ENCODE measurements around the gene KNCN.

The KNCN gene

GRCh38 chr1:46497020-46497419 lies 54.4 kb downstream of the KNCN start:
- DNase-seq (ENCODE audit: low read depth): no peak

- DNase-seq (ENCODE audit: low read depth): no peak
Observed at GRCh38 chr1:46496505-46496904, 54.9 kb downstream of the KNCN start.

GRCh38 chr1:46495778-46496177 lies 55.7 kb downstream of the KNCN start:
- no peak for DNase-seq (ENCODE audit: low read depth)
